Measurements from ENCODE around the gene OBSCN. TPM values are rescaled to one million over a fixed set of nuclear protein-coding genes. Genes with fewer than 3 reads are reported as not detected.

Gene OBSCN
- total and polyA plus RNA-seq, 5 donors from 2014 or later, result 0.13 to 57.1 (median 1.1) TPM

- Histone ChIP-seq H3K36me3 (ENCODE audit: control insufficient read depth, insufficient read depth, low read length) (no peaks in the 10 kb centered on the region), H3K4me1 (ENCODE audit: control insufficient read depth, insufficient read depth, low read length, poor library complexity, severe bottlenecking) (no peaks in the 10 kb centered on the region), H3K27ac (ENCODE audit: insufficient read depth, low read length, poor library complexity, severe bottlenecking) (no peak overlapping the region), H3K9me3 (ENCODE audit: control insufficient read depth in 2 of 2, low read length in 2 of 2) (no peaks in the 10 kb centered on the region), H3K27me3 (ENCODE audit: control insufficient read depth, insufficient read depth, low read length) (no peaks in the 10 kb centered on the region), H3K4me3 (ENCODE audit: low read depth, low read length) (no peak overlapping the region)
- H3K4me3 Mint-ChIP-seq, result no peak overlapping the region
- ATAC-seq (ENCODE audit: low read depth in 2 of 2) (no peak), DNase-seq (no peak)
- no peak overlapping the region for H3K27ac Mint-ChIP-seq
- no peaks in the 10 kb centered on the region for H3K27me3 Mint-ChIP-seq
- H3K9me3 Mint-ChIP-seq, result peaks cover 0 to 2% (median 0%) of the 10 kb centered on the region in 7 donors
- peaks cover 22% of the 10 kb centered on the region for H3K36me3 Mint-ChIP-seq
- H3K4me1 Mint-ChIP-seq, result peaks cover 0 to 2% (median 0%) of the 10 kb centered on the region in 4 donors
Observed at GRCh38 chr1:228289239-228289849, 81.5 kb downstream of the OBSCN start.

GRCh38 chr1:228289996-228290881 lies 82.4 kb downstream of the OBSCN start:
- Histone ChIP-seq H3K27ac (ENCODE audit: insufficient read depth, low read length, poor library complexity, severe bottlenecking) (no peak overlapping the region), H3K36me3 (ENCODE audit: control insufficient read depth, insufficient read depth, low read length) (no peaks in the 10 kb centered on the region), H3K9me3 (ENCODE audit: control insufficient read depth in 2 of 2, low read length in 2 of 2) (no peaks in the 10 kb centered on the region), H3K4me1 (ENCODE audit: control insufficient read depth, insufficient read depth, low read length, poor library complexity, severe bottlenecking) (no peaks in the 10 kb centered on the region), H3K4me3 (ENCODE audit: low read depth, low read length) (no peak overlapping the region), H3K27me3 (ENCODE audit: control insufficient read depth, insufficient read depth, low read length) (no peaks in the 10 kb centered on the region)
- H3K27me3 Mint-ChIP-seq, result no peaks in the 10 kb centered on the region
- peaks cover 0 to 2% (median 0%) of the 10 kb centered on the region in 4 donors for H3K4me1 Mint-ChIP-seq
- H3K36me3 Mint-ChIP-seq, result peaks cover 26% of the 10 kb centered on the region
- H3K4me3 Mint-ChIP-seq, result no peak overlapping the region
- no peak for ATAC-seq (ENCODE audit: low read depth in 2 of 2)
- no peak for DNase-seq
- H3K9me3 Mint-ChIP-seq, result peaks cover 0 to 2% (median 0%) of the 10 kb centered on the region in 7 donors
- no peak overlapping the region for H3K27ac Mint-ChIP-seq

- peaks cover 0 to 4% (median 0%) of the 10 kb centered on the region in 7 donors for H3K9me3 Mint-ChIP-seq
- H3K4me3 ChIP-seq (ENCODE audit: low read depth, low read length), result no peak overlapping the region
- H3K27me3 Mint-ChIP-seq, result no peaks in the 10 kb centered on the region
- H3K27ac Mint-ChIP-seq, result no peak overlapping the region
- no peaks in the 10 kb centered on the region for H3K4me1 Mint-ChIP-seq
- no peaks in the 10 kb centered on the region for H3K9me3 ChIP-seq (ENCODE audit: control insufficient read depth in 2 of 2, low read length in 2 of 2)
- H3K4me3 Mint-ChIP-seq, result no peak overlapping the region
- H3K27ac ChIP-seq (ENCODE audit: insufficient read depth, low read length, poor library complexity, severe bottlenecking), result no peak overlapping the region
- no peaks in the 10 kb centered on the region for H3K4me1 ChIP-seq (ENCODE audit: control insufficient read depth, insufficient read depth, low read length, poor library complexity, severe bottlenecking)
- DNase-seq (no peak), ATAC-seq (ENCODE audit: low read depth in 2 of 2) (no peak)
- H3K36me3 Mint-ChIP-seq, result peaks cover 30% of the 10 kb centered on the region
- H3K36me3 ChIP-seq (ENCODE audit: control insufficient read depth, insufficient read depth, low read length), result no peaks in the 10 kb centered on the region
- H3K27me3 ChIP-seq (ENCODE audit: control insufficient read depth, insufficient read depth, low read length), result no peaks in the 10 kb centered on the region
Observed at GRCh38 chr1:228291906-228292608, 84.2 kb downstream of the OBSCN start.

- no peak overlapping the region for H3K27ac ChIP-seq (ENCODE audit: insufficient read depth, low read length, poor library complexity, severe bottlenecking)
- Mint-ChIP-seq H3K4me1 (no peaks in the 10 kb centered on the region), H3K9me3 (peaks cover 0 to 4% (median 2%) of the 10 kb centered on the region in 7 donors), H3K36me3 (peaks cover 35% of the 10 kb centered on the region), H3K27me3 (no peaks in the 10 kb centered on the region), H3K4me3 (no peak overlapping the region), H3K27ac (no peak overlapping the region)
- no peak overlapping the region for H3K4me3 ChIP-seq (ENCODE audit: low read depth, low read length)
- ATAC-seq (ENCODE audit: low read depth in 2 of 2) (no peak), DNase-seq (no peak)
- H3K4me1 ChIP-seq (ENCODE audit: control insufficient read depth, insufficient read depth, low read length, poor library complexity, severe bottlenecking), result no peaks in the 10 kb centered on the region
- no peaks in the 10 kb centered on the region for H3K27me3 ChIP-seq (ENCODE audit: control insufficient read depth, insufficient read depth, low read length)
- no peaks in the 10 kb centered on the region for H3K36me3 ChIP-seq (ENCODE audit: control insufficient read depth, insufficient read depth, low read length)
- peaks cover 0 to 4% of the 10 kb centered on the region in 2 experiments for H3K9me3 ChIP-seq (ENCODE audit: control insufficient read depth in 2 of 2, low read length in 2 of 2)
Observed at GRCh38 chr1:228292609-228292911, 84.7 kb downstream of the OBSCN start.

- Mint-ChIP-seq H3K9me3 (peaks cover 0 to 6% (median 4%) of the 10 kb centered on the region in 7 donors), H3K4me1 (no peaks in the 10 kb centered on the region), H3K27ac (peak overlapping the region in 1 of 3 donors; percentile 17), H3K27me3 (no peaks in the 10 kb centered on the region), H3K4me3 (no peak overlapping the region), H3K36me3 (peaks cover 43% of the 10 kb centered on the region)
- Histone ChIP-seq H3K36me3 (ENCODE audit: control insufficient read depth, insufficient read depth, low read length) (no peaks in the 10 kb centered on the region), H3K4me1 (ENCODE audit: control insufficient read depth, insufficient read depth, low read length, poor library complexity, severe bottlenecking) (no peaks in the 10 kb centered on the region), H3K27me3 (ENCODE audit: control insufficient read depth, insufficient read depth, low read length) (no peaks in the 10 kb centered on the region), H3K27ac (ENCODE audit: insufficient read depth, low read length, poor library complexity, severe bottlenecking) (no peak overlapping the region), H3K9me3 (ENCODE audit: control insufficient read depth in 2 of 2, low read length in 2 of 2) (peaks cover 0 to 6% of the 10 kb centered on the region in 2 experiments), H3K4me3 (ENCODE audit: low read depth, low read length) (no peak overlapping the region)
- ATAC-seq (ENCODE audit: low read depth in 2 of 2), result no peak
- DNase-seq, result no peak
Observed at GRCh38 chr1:228293393-228293792, 85.5 kb downstream of the OBSCN start.

- DNase-seq, result no peak
- Histone ChIP-seq H3K27ac (ENCODE audit: insufficient read depth, low read length, poor library complexity, severe bottlenecking) (no peak overlapping the region), H3K9me3 (ENCODE audit: control insufficient read depth in 2 of 2, low read length in 2 of 2) (peaks cover 0 to 6% of the 10 kb centered on the region in 2 experiments), H3K27me3 (ENCODE audit: control insufficient read depth, insufficient read depth, low read length) (no peaks in the 10 kb centered on the region), H3K36me3 (ENCODE audit: control insufficient read depth, insufficient read depth, low read length) (no peaks in the 10 kb centered on the region), H3K4me1 (ENCODE audit: control insufficient read depth, insufficient read depth, low read length, poor library complexity, severe bottlenecking) (no peaks in the 10 kb centered on the region), H3K4me3 (ENCODE audit: low read depth, low read length) (no peak overlapping the region)
- H3K9me3 Mint-ChIP-seq, result peaks cover 0 to 6% (median 4%) of the 10 kb centered on the region in 7 donors
- peaks cover 47% of the 10 kb centered on the region for H3K36me3 Mint-ChIP-seq
- peak overlapping the region in 1 of 3 donors; percentile 17 for H3K27ac Mint-ChIP-seq
- no peaks in the 10 kb centered on the region for H3K27me3 Mint-ChIP-seq
- H3K4me3 Mint-ChIP-seq, result no peak overlapping the region
- no peaks in the 10 kb centered on the region for H3K4me1 Mint-ChIP-seq
- no peak for ATAC-seq (ENCODE audit: low read depth in 2 of 2)
Observed at GRCh38 chr1:228293816-228294500, 86.1 kb downstream of the OBSCN start.

GRCh38 chr1:228294717-228295116 lies 86.9 kb downstream of the OBSCN start:
- H3K27me3 ChIP-seq (ENCODE audit: control insufficient read depth, insufficient read depth, low read length), result no peaks in the 10 kb centered on the region
- H3K4me1 Mint-ChIP-seq, result no peaks in the 10 kb centered on the region
- peaks cover 0 to 6% (median 4%) of the 10 kb centered on the region in 7 donors for H3K9me3 Mint-ChIP-seq
- H3K27ac Mint-ChIP-seq, result peak overlapping the region in 1 of 3 donors; percentile 91
- H3K27ac ChIP-seq (ENCODE audit: insufficient read depth, low read length, poor library complexity, severe bottlenecking), result no peak overlapping the region
- no peak overlapping the region for H3K4me3 Mint-ChIP-seq
- no peaks in the 10 kb centered on the region for H3K27me3 Mint-ChIP-seq
- H3K36me3 Mint-ChIP-seq, result peaks cover 53% of the 10 kb centered on the region
- ATAC-seq (ENCODE audit: low read depth in 2 of 2) (no peak), DNase-seq (no peak)
- H3K9me3 ChIP-seq (ENCODE audit: control insufficient read depth in 2 of 2, low read length in 2 of 2), result peaks cover 0 to 6% of the 10 kb centered on the region in 2 experiments
- no peaks in the 10 kb centered on the region for H3K4me1 ChIP-seq (ENCODE audit: control insufficient read depth, insufficient read depth, low read length, poor library complexity, severe bottlenecking)
- H3K4me3 ChIP-seq (ENCODE audit: low read depth, low read length), result no peak overlapping the region
- no peaks in the 10 kb centered on the region for H3K36me3 ChIP-seq (ENCODE audit: control insufficient read depth, insufficient read depth, low read length)

All from CD4-positive, CD25-positive, alpha-beta regulatory T cell (primary cell).